Sigmoid colon (tissue), 7 donors: ENCODE measurements around the gene PDLIM5. TPM values are rescaled to one million over a fixed set of nuclear protein-coding genes. Genes with fewer than 3 reads are reported as not detected.

Source experiments
- DNase-seq: peaks from one replicate; pipeline ENCODE4 v3.0.0-alpha.2; 2019
- H3K27ac ChIP-seq, 4 donors: fragments of 200-600 bp; sonication (generic); one replicate each; pipeline ENCODE4 v1.5.1; 2016 to 2019; ENCODE audit warnings: mild to moderate bottlenecking in 1 of 4
- H3K27me3 ChIP-seq, 3 donors: fragments of 200-600 bp; sonication (generic); one replicate each; pipeline ENCODE4 v1.5.1; 2019; ENCODE audit warnings: mild to moderate bottlenecking in 1 of 3
- H3K36me3 ChIP-seq, 4 donors: fragments of 200-600 bp; sonication (generic); one replicate each; pipeline ENCODE4 v1.5.1; 2016 to 2019
- H3K4me1 ChIP-seq, 4 donors: fragments of 200-600 bp; sonication (generic); one replicate each; pipeline ENCODE4 v1.5.1; 2017 to 2019
- H3K4me3 ChIP-seq, 4 donors: fragments of 200-600 bp; sonication (generic); one replicate each; pipeline ENCODE4 v1.5.1; 2017 to 2019; ENCODE audit warnings: mild to moderate bottlenecking in 2 of 4, moderate library complexity in 1 of 4
- H3K9me3 ChIP-seq, 4 donors: fragments of 200-600 bp in 3 of 4; sonication (generic) in 3 of 4; one replicate each; pipeline versions ENCODE4 v1.5.1 to v1.6.1; 2013 to 2019
- CTCF ChIP-seq, 4 experiments: fragments of 450-650 bp in 3 of 4; fragments of 200-600 bp in 1 of 4; IDR thresholded peaks; one replicate each; pipeline ENCODE4 v1.5.1; 2016 to 2019; ENCODE audit warnings: antibody characterized with exemption in 4 of 4, mild to moderate bottlenecking in 3 of 4, moderate library complexity in 2 of 4
- EP300 ChIP-seq, 4 donors: sonication (generic); formaldehyde crosslinking; IDR thresholded peaks; one replicate each; pipeline ENCODE4 v1.6.1; 2017; ENCODE audit warnings: antibody characterized with exemption in 4 of 4
- POLR2A ChIP-seq, 2 donors: fragments of 450-650 bp; IDR thresholded peaks; one replicate each; pipeline ENCODE4 v1.6.1; 2016; ENCODE audit warnings: antibody characterized with exemption in 2 of 2, mild to moderate bottlenecking in 2 of 2, moderate library complexity in 2 of 2
- POLR2AphosphoS5 ChIP-seq, 4 donors: sonication (generic); formaldehyde crosslinking; IDR thresholded peaks; one replicate each; pipeline ENCODE4 v1.6.1; 2017; ENCODE audit warnings: antibody characterized with exemption in 4 of 4
- WGBS, 2 donors: extraction: QIAGEN DNeasy Blood & Tissue Kit; methylation state at CpG; one replicate each; pipeline ENCODE4 v1.1.7; 2013; 5-methylcytosine and 5-hydroxymethylcytosine counted together
- intact Hi-C: fragments of 100-400 bp; cut with DNase I; formaldehyde crosslinking; loops from one replicate; pipeline ENCODE4 v1.15.1; 2023
- polyA plus RNA-seq, 3 donors: library from polyadenylated mRNA; stranded (reverse); fragments of 200-250 nt; gene quantifications; one replicate each; pipeline ENCODE4 v1.2.3, GENCODE V29; 2013
- total RNA-seq, 4 donors: library from RNA; depleted of rRNA; stranded (reverse); fragments of >200 nt; gene quantifications; one replicate each; pipeline ENCODE4 v1.1.0, GENCODE V29; 2016
- donor health status: healthy with polysubstance abuse.
- donor health status: Bipolar disorder and iron deficiency.
- donor health status: healthy.

PDLIM5 gene
- total and polyA plus RNA-seq, 7 donors = 31.2 to 221 (median 167) TPM

DNA sequence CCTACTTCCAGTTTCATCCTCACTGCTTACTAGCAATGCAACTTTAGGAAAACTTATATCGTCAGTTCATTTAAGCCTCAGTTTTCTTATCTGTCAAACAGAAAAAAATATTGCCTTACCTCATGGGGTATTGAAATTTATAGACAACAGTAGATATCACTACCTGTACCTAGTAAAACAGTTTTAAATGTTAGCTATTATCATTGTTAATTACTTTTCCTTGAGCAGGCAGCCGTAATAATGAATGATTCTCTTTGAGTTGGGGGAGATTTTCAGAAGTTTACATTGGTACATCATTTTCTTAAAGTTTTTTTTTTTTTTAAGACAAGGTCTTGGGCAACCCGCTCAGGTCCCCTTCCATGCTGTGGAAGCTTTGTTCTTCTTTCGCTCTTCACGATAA, 234.3 kb downstream of the PDLIM5 start:
- H3K9me3 ChIP-seq = no peaks in the 10 kb centered on the region
- intact Hi-C loops = no loop called here
- H3K36me3 ChIP-seq = no peaks in the 10 kb centered on the region
- TF ChIP-seq CTCF (IDR thresholded peaks at IDR 0.05) (no peak), POLR2A (IDR thresholded peaks at IDR 0.05) (no peak), POLR2AphosphoS5 (IDR thresholded peaks at IDR 0.05) (no peak), EP300 (IDR thresholded peaks at IDR 0.05) (no peak)
- WGBS, 2 donors = 94 to 95% methylated on average over 5 of the region's 5 CpGs
- H3K4me1 ChIP-seq = no peaks in the 10 kb centered on the region
- H3K4me3 ChIP-seq = no peak overlapping the region
- no peak for DNase-seq
- H3K27me3 ChIP-seq = no peaks in the 10 kb centered on the region
- H3K27ac ChIP-seq = no peak overlapping the region

- Histone ChIP-seq H3K4me1 (no peaks in the 10 kb centered on the region), H3K27me3 (no peaks in the 10 kb centered on the region), H3K36me3 (no peaks in the 10 kb centered on the region), H3K4me3 (no peak overlapping the region), H3K27ac (no peak overlapping the region), H3K9me3 (no peaks in the 10 kb centered on the region)
- TF ChIP-seq POLR2A (IDR thresholded peaks at IDR 0.05) (no peak), POLR2AphosphoS5 (IDR thresholded peaks at IDR 0.05) (no peak), CTCF (IDR thresholded peaks at IDR 0.05) (no peak), EP300 (IDR thresholded peaks at IDR 0.05) (no peak)
- intact Hi-C loops = no loop called here
- WGBS, 2 donors = 63 to 71% methylated on average over 4 of the region's 4 CpGs
- no peak for DNase-seq
Observed at GRCh38 chr4:94689155-94689860, 237.6 kb downstream of the PDLIM5 start.

DNA sequence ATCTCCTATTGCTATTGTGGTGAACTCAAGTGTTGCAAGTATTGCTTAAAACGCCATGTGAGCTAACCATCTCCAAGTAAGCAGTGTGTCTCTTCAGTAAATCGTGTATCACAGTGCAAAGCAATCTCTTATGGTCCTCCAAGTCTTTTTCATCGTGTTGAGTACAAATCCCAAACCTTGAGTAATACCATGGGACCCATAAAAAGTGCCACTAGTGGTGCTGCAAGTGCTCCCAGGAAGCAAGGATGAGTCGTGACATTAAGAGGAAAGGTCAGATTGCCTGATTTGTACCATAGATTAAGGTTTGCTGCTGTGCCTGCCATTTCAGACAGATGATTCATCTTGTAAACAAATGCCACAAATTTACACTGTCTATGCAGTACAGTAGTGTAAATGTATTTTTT, 239.1 kb downstream of the PDLIM5 start:
- H3K27me3 ChIP-seq = no peaks in the 10 kb centered on the region
- no peak for DNase-seq

DNA sequence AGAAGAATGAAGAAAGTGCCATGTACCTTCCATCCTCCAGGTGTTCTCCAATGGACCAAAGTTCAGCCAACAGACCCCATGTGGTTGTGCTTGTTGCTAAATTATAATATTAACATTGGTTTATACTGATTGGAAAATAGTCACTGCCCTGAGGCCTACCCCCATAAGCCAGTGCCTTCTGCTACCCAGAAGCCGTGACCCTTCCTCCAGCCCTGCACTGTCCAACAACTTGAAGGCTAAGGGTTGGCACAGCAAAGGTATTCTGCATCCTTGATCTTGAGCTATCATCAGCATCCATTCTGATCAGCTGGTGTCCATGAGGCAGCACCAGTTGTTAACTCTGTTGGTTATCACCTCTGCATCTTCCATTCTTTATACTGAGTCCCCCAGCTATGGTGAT, 239.8 kb downstream of the PDLIM5 start:
- no peaks in the 10 kb centered on the region for H3K9me3 ChIP-seq
- H3K27me3 ChIP-seq = no peaks in the 10 kb centered on the region
- no peaks in the 10 kb centered on the region for H3K4me1 ChIP-seq
- intact Hi-C loops = no loop called here
- 87 to 93% methylated on average over 1 of the region's 1 CpG for WGBS, 2 donors
- DNase-seq = no peak
- H3K4me3 ChIP-seq = no peak overlapping the region
- no peak for TF ChIP-seq EP300 (IDR thresholded peaks at IDR 0.05)
- no peak for TF ChIP-seq POLR2A (IDR thresholded peaks at IDR 0.05)
- no peak for TF ChIP-seq CTCF (IDR thresholded peaks at IDR 0.05)
- no peak for TF ChIP-seq POLR2AphosphoS5 (IDR thresholded peaks at IDR 0.05)
- H3K27ac ChIP-seq = no peak overlapping the region
- H3K36me3 ChIP-seq = no peaks in the 10 kb centered on the region

More for the DNA sequence above, 239.1 kb downstream of the PDLIM5 start:
- Histone ChIP-seq H3K4me1 (no peaks in the 10 kb centered on the region), H3K27ac (no peak overlapping the region), H3K9me3 (no peaks in the 10 kb centered on the region), H3K36me3 (no peaks in the 10 kb centered on the region), H3K4me3 (no peak overlapping the region)
- WGBS, 2 donors = 52 to 63% methylated on average over 4 of the region's 4 CpGs
- TF ChIP-seq CTCF (IDR thresholded peaks at IDR 0.05) (no peak), POLR2A (IDR thresholded peaks at IDR 0.05) (no peak), POLR2AphosphoS5 (IDR thresholded peaks at IDR 0.05) (no peak), EP300 (IDR thresholded peaks at IDR 0.05) (no peak)
- intact Hi-C loops = no loop called here

- Histone ChIP-seq H3K9me3 (no peaks in the 10 kb centered on the region), H3K4me3 (no peak overlapping the region), H3K4me1 (no peaks in the 10 kb centered on the region), H3K27ac (no peak overlapping the region), H3K36me3 (no peaks in the 10 kb centered on the region), H3K27me3 (no peaks in the 10 kb centered on the region)
- intact Hi-C loops = no loop called here
- DNase-seq = no peak
- TF ChIP-seq POLR2A (IDR thresholded peaks at IDR 0.05) (no peak), CTCF (IDR thresholded peaks at IDR 0.05) (no peak), EP300 (IDR thresholded peaks at IDR 0.05) (no peak), POLR2AphosphoS5 (IDR thresholded peaks at IDR 0.05) (no peak)
- WGBS, 2 donors = 72 to 73% methylated on average over 4 of the region's 4 CpGs
Observed at GRCh38 chr4:94695384-94695783, 243.6 kb downstream of the PDLIM5 start.
